ENCODE results near the gene FILIP1. TPM values are rescaled to one million over a fixed set of nuclear protein-coding genes. Genes with fewer than 3 reads are reported as not detected.

The FILIP1 gene
- polyA plus RNA-seq, 1 of the 3 experiments (the other 2 are of a cell fraction) = 0.03 TPM

- 53% methylated on average over 1 of the region's 1 CpG for WGBS (ENCODE audit: low lambda C conversion rate)
- no peaks in the 10 kb centered on the region for H3K36me3 ChIP-seq (replicated peaks in 1 of 2; ENCODE audit: control insufficient read depth in 1 of 2, insufficient read depth in 2 of 2, low read length in 1 of 2)
- H2AFZ ChIP-seq (ENCODE audit: low read depth) = no peak overlapping the region
- no peak overlapping the region for H3K9ac ChIP-seq
- H4K20me1 ChIP-seq (ENCODE audit: insufficient read depth) = no peaks in the 10 kb centered on the region
- peaks cover 1% of the 10 kb centered on the region for H3F3A ChIP-seq (replicated peaks; ENCODE audit: insufficient read depth)
- H3K4me2 ChIP-seq = no peak overlapping the region
- H3K4me3 ChIP-seq (ENCODE audit: low read depth in 2 of 2, low read length in 1 of 2) = no peak overlapping the region
- ChIA-PET POLR2A (no interaction called here), CTCF (interaction anchor here (1.1 kb wide), 1 partner anchor 23 kb away, joined by 3 read pairs; no protein-coding TSS in a partner anchor)
- H3K9me2 ChIP-seq = no peaks in the 10 kb centered on the region
- H3K27me3 ChIP-seq (ENCODE audit: insufficient read depth) = no peaks in the 10 kb centered on the region
- peaks cover 0 to 16% of the 10 kb centered on the region in 2 experiments; a peak in 2 of 4 replicates for H3K4me1 ChIP-seq (ENCODE audit: control insufficient read depth in 1 of 2, insufficient read depth in 2 of 2, low read depth in 1 of 2, low read length in 1 of 2)
- no peak for DNase-seq
- H3K79me2 ChIP-seq (ENCODE audit: insufficient read depth) = no peaks in the 10 kb centered on the region
- TF ChIP-seq TAF1 (IDR thresholded peaks at IDR 0.05; ENCODE audit: borderline replicate concordance, low read depth, low read length) (no peak), MAX (IDR thresholded peaks at IDR 0.05; ENCODE audit: low read depth) (no peak), RXRA (IDR thresholded peaks at IDR 0.05; ENCODE audit: borderline replicate concordance, low read depth) (no peak), GATA2 (CRISPR knock-in tag; IDR thresholded peaks at IDR 0.05) (no peak), RCOR1 (IDR thresholded peaks at IDR 0.05; ENCODE audit: low read length) (no peak), USF1 (IDR thresholded peaks at IDR 0.05; ENCODE audit: borderline replicate concordance, low read depth) (no peak), MEF2A (IDR thresholded peaks at IDR 0.05; ENCODE audit: borderline replicate concordance, low read depth) (no peak), ELF1 (IDR thresholded peaks at IDR 0.05) (no peak), EZH2phosphoT487 (IDR thresholded peaks at IDR 0.05; ENCODE audit: borderline replicate concordance, low read depth) (no peak), YY1 (IDR thresholded peaks at IDR 0.05; ENCODE audit: low read depth) (no peak), NFIC (IDR thresholded peaks at IDR 0.05; ENCODE audit: borderline replicate concordance) (no peak)
- TF ChIP-seq, protein P1, sequence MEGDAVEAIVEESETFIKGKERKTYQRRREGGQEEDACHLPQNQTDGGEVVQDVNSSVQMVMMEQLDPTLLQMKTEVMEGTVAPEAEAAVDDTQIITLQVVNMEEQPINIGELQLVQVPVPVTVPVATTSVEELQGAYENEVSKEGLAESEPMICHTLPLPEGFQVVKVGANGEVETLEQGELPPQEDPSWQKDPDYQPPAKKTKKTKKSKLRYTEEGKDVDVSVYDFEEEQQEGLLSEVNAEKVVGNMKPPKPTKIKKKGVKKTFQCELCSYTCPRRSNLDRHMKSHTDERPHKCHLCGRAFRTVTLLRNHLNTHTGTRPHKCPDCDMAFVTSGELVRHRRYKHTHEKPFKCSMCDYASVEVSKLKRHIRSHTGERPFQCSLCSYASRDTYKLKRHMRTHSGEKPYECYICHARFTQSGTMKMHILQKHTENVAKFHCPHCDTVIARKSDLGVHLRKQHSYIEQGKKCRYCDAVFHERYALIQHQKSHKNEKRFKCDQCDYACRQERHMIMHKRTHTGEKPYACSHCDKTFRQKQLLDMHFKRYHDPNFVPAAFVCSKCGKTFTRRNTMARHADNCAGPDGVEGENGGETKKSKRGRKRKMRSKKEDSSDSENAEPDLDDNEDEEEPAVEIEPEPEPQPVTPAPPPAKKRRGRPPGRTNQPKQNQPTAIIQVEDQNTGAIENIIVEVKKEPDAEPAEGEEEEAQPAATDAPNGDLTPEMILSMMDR (IDR thresholded peaks at IDR 0.05) = no peak
- TF ChIP-seq, protein P2, sequence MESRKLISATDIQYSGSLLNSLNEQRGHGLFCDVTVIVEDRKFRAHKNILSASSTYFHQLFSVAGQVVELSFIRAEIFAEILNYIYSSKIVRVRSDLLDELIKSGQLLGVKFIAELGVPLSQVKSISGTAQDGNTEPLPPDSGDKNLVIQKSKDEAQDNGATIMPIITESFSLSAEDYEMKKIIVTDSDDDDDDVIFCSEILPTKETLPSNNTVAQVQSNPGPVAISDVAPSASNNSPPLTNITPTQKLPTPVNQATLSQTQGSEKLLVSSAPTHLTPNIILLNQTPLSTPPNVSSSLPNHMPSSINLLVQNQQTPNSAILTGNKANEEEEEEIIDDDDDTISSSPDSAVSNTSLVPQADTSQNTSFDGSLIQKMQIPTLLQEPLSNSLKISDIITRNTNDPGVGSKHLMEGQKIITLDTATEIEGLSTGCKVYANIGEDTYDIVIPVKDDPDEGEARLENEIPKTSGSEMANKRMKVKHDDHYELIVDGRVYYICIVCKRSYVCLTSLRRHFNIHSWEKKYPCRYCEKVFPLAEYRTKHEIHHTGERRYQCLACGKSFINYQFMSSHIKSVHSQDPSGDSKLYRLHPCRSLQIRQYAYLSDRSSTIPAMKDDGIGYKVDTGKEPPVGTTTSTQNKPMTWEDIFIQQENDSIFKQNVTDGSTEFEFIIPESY (IDR thresholded peaks at IDR 0.05; ENCODE audit: borderline replicate concordance, low read depth) = no peak
- no peaks in the 10 kb centered on the region for H3K9me3 ChIP-seq
- no peak overlapping the region for H3K27ac ChIP-seq (ENCODE audit: low read depth in 2 of 2, low read length in 1 of 2)
Observed at GRCh38 chr6:75416443-75416842, 77.2 kb downstream of the FILIP1 start.

- Histone ChIP-seq H3K79me2 (ENCODE audit: insufficient read depth) (no peaks in the 10 kb centered on the region), H3K27me3 (ENCODE audit: insufficient read depth) (no peaks in the 10 kb centered on the region), H3F3A (replicated peaks; ENCODE audit: insufficient read depth) (no peaks in the 10 kb centered on the region), H3K4me1 (ENCODE audit: control insufficient read depth in 1 of 2, insufficient read depth in 2 of 2, low read depth in 1 of 2, low read length in 1 of 2) (peaks cover 0 to 14% of the 10 kb centered on the region in 2 experiments; a peak in 2 of 4 replicates), H3K9me3 (no peaks in the 10 kb centered on the region), H3K4me3 (ENCODE audit: low read depth in 2 of 2, low read length in 1 of 2) (no peak overlapping the region), H3K27ac (ENCODE audit: low read depth in 2 of 2, low read length in 1 of 2) (no peak overlapping the region), H2AFZ (ENCODE audit: low read depth) (no peak overlapping the region), H3K9ac (no peak overlapping the region), H4K20me1 (ENCODE audit: insufficient read depth) (no peaks in the 10 kb centered on the region), H3K9me2 (no peaks in the 10 kb centered on the region), H3K36me3 (replicated peaks in 1 of 2; ENCODE audit: control insufficient read depth in 1 of 2, insufficient read depth in 2 of 2, low read length in 1 of 2) (no peaks in the 10 kb centered on the region), H3K4me2 (no peak overlapping the region)
- POLR2A ChIA-PET = no interaction called here
- CTCF ChIA-PET = no interaction called here
- WGBS (ENCODE audit: low lambda C conversion rate) = 63% methylated on average over 1 of the region's 1 CpG
- DNase-seq = no peak
- no peak for TF ChIP-seq NRF1 (IDR thresholded peaks at IDR 0.05; ENCODE audit: low read depth, low read length)
- no peak for TF ChIP-seq MEF2A (IDR thresholded peaks at IDR 0.05; ENCODE audit: borderline replicate concordance, low read depth)
- no peak for TF ChIP-seq USF2 (IDR thresholded peaks at IDR 0.05; ENCODE audit: borderline replicate concordance, low read depth, low read length)
- no peak for TF ChIP-seq JUND (IDR thresholded peaks at IDR 0.05)
- no peak for TF ChIP-seq SMC3 (IDR thresholded peaks at IDR 0.05; ENCODE audit: low read depth, low read length)
- no peak for TF ChIP-seq POLR2AphosphoS5 (IDR thresholded peaks at IDR 0.05; ENCODE audit: low read depth, low read length)
- TF ChIP-seq GABPA (IDR thresholded peaks at IDR 0.05; ENCODE audit: low read depth) = no peak
- no peak for TF ChIP-seq FOSL2 (IDR thresholded peaks at IDR 0.05; ENCODE audit: borderline replicate concordance, low read depth)
- no peak for TF ChIP-seq IRF3 (IDR thresholded peaks at IDR 0.05; ENCODE audit: low read depth, low read length)
- TF ChIP-seq MAX (IDR thresholded peaks at IDR 0.05; ENCODE audit: low read depth) = no peak
Observed at GRCh38 chr6:75415804-75416203, 77.8 kb downstream of the FILIP1 start.
